Adrenal gland (tissue), 5 donors: ENCODE results near the gene STIM2.

Source experiments
- CTCF ChIP-seq, 6 experiments: fragments of 450-650 bp in 4 of 6; fragments of 200-600 bp in 2 of 6; sonication (generic) in 1 of 6; IDR thresholded peaks; 1 replicate in 5 of 6; 2 replicates in 1 of 6; pipeline versions ENCODE4 v1.5.1 to v1.8.0; 2016 to 2021; ENCODE audit warnings: antibody characterized with exemption in 6 of 6, mild to moderate bottlenecking in 2 of 6, moderate library complexity in 1 of 6
- POLR2A ChIP-seq, 2 donors: fragments of 450-650 bp; IDR thresholded peaks; one replicate each; pipeline ENCODE4 v1.6.1; 2017; ENCODE audit warnings: antibody characterized with exemption in 2 of 2, mild to moderate bottlenecking in 2 of 2, moderate library complexity in 1 of 2
- donor health status: DM: no; HTN: no; CAD: no.

- TF ChIP-seq POLR2A (IDR thresholded peaks at IDR 0.05) (no peak), CTCF (IDR thresholded peaks at IDR 0.05) (no peak)
These were observed 30.6 kb upstream of the STIM2 start for GRCh38 chr4:26830033-26830432.
